IPS-15b (cell line): ENCODE results near the gene RNASE7.

ENCODE experiments used
- H3K27me3 ChIP-seq: one replicate; pipeline ENCODE4 v1.6.1; 2013; ENCODE audit warnings: low read length; ENCODE audit not compliant: control insufficient read depth, insufficient read depth
- H3K36me3 ChIP-seq: one replicate; pipeline ENCODE4 v1.6.1; 2013; ENCODE audit warnings: low read length; ENCODE audit not compliant: control insufficient read depth, insufficient read depth
- H3K4me1 ChIP-seq: one replicate; pipeline ENCODE4 v1.6.1; 2013; ENCODE audit warnings: mild to moderate bottlenecking, low read length; ENCODE audit not compliant: control insufficient read depth, insufficient read depth
- H3K4me3 ChIP-seq: one replicate; pipeline ENCODE4 v1.5.1; 2013; ENCODE audit warnings: low read depth, low read length
- H3K9ac ChIP-seq: one replicate; pipeline ENCODE4 v1.6.1; 2013; ENCODE audit warnings: low read depth, mild to moderate bottlenecking, low read length
- H3K9me3 ChIP-seq: one replicate; pipeline ENCODE4 v1.6.1; 2013; ENCODE audit warnings: mild to moderate bottlenecking, low read length; ENCODE audit not compliant: control insufficient read depth, insufficient read depth

RNASE7 gene

GRCh38 chr14:21074398-21075272 lies 32.5 kb downstream of the RNASE7 start:
- Histone ChIP-seq H3K27me3 (peaks cover 17% of the 10 kb centered on the region), H3K4me3 (no peak overlapping the region), H3K36me3 (peaks cover 16% of the 10 kb centered on the region), H3K9me3 (no peaks in the 10 kb centered on the region), H3K4me1 (peaks cover 8% of the 10 kb centered on the region), H3K9ac (no peak overlapping the region)

GRCh38 chr14:21075719-21076437 lies 33.7 kb downstream of the RNASE7 start:
- Histone ChIP-seq H3K36me3 (peaks cover 19% of the 10 kb centered on the region), H3K27me3 (peaks cover 17% of the 10 kb centered on the region), H3K4me1 (peaks cover 8% of the 10 kb centered on the region), H3K4me3 (no peak overlapping the region), H3K9ac (no peak overlapping the region), H3K9me3 (no peaks in the 10 kb centered on the region)

- Histone ChIP-seq H3K9ac (no peak overlapping the region), H3K4me3 (no peak overlapping the region), H3K36me3 (peaks cover 24% of the 10 kb centered on the region), H3K4me1 (no peaks in the 10 kb centered on the region), H3K27me3 (peaks cover 7% of the 10 kb centered on the region), H3K9me3 (no peaks in the 10 kb centered on the region)
These were observed 35.5 kb downstream of the RNASE7 start for GRCh38 chr14:21077672-21078071.

- H3K36me3 ChIP-seq: peaks cover 24% of the 10 kb centered on the region
- no peaks in the 10 kb centered on the region for H3K9me3 ChIP-seq
- no peak overlapping the region for H3K9ac ChIP-seq
- H3K4me1 ChIP-seq: no peaks in the 10 kb centered on the region
- peaks cover 1% of the 10 kb centered on the region for H3K27me3 ChIP-seq
- H3K4me3 ChIP-seq: no peak overlapping the region
These were observed 36.1 kb downstream of the RNASE7 start for GRCh38 chr14:21078287-21078686.

GRCh38 chr14:21078726-21079125 lies 36.6 kb downstream of the RNASE7 start:
- Histone ChIP-seq H3K36me3 (peaks cover 24% of the 10 kb centered on the region), H3K9me3 (no peaks in the 10 kb centered on the region), H3K9ac (no peak overlapping the region), H3K4me3 (no peak overlapping the region), H3K4me1 (no peaks in the 10 kb centered on the region), H3K27me3 (no peaks in the 10 kb centered on the region)

- H3K9ac ChIP-seq: no peak overlapping the region
- H3K4me1 ChIP-seq: no peaks in the 10 kb centered on the region
- H3K27me3 ChIP-seq: no peaks in the 10 kb centered on the region
- H3K4me3 ChIP-seq: no peak overlapping the region
- no peaks in the 10 kb centered on the region for H3K9me3 ChIP-seq
- peaks cover 19% of the 10 kb centered on the region for H3K36me3 ChIP-seq
These were observed 39.5 kb downstream of the RNASE7 start for GRCh38 chr14:21081521-21082142.

GRCh38 chr14:21083565-21084325 lies 41.6 kb downstream of the RNASE7 start:
- Histone ChIP-seq H3K4me1 (peaks cover 3% of the 10 kb centered on the region), H3K9ac (no peak overlapping the region), H3K9me3 (no peaks in the 10 kb centered on the region), H3K4me3 (no peak overlapping the region), H3K36me3 (peaks cover 22% of the 10 kb centered on the region), H3K27me3 (no peaks in the 10 kb centered on the region)

- H3K36me3 ChIP-seq: peaks cover 19% of the 10 kb centered on the region
- H3K27me3 ChIP-seq: no peaks in the 10 kb centered on the region
- no peak overlapping the region for H3K9ac ChIP-seq
- H3K4me1 ChIP-seq: peaks cover 3% of the 10 kb centered on the region
- no peak overlapping the region for H3K4me3 ChIP-seq
- no peaks in the 10 kb centered on the region for H3K9me3 ChIP-seq
These were observed 42.2 kb downstream of the RNASE7 start for GRCh38 chr14:21084396-21084795.

GRCh38 chr14:21084998-21085853 lies 43.1 kb downstream of the RNASE7 start:
- peaks cover 3% of the 10 kb centered on the region for H3K4me1 ChIP-seq
- no peak overlapping the region for H3K4me3 ChIP-seq
- no peaks in the 10 kb centered on the region for H3K9me3 ChIP-seq
- no peaks in the 10 kb centered on the region for H3K27me3 ChIP-seq
- no peak overlapping the region for H3K9ac ChIP-seq
- peaks cover 23% of the 10 kb centered on the region for H3K36me3 ChIP-seq

GRCh38 chr14:21086908-21087293 lies 44.7 kb downstream of the RNASE7 start:
- H3K36me3 ChIP-seq: peaks cover 35% of the 10 kb centered on the region
- no peaks in the 10 kb centered on the region for H3K27me3 ChIP-seq
- no peak overlapping the region for H3K4me3 ChIP-seq
- no peak overlapping the region for H3K9ac ChIP-seq
- peaks cover 3% of the 10 kb centered on the region for H3K4me1 ChIP-seq
- H3K9me3 ChIP-seq: no peaks in the 10 kb centered on the region
